WTC11 (cell line): ENCODE results near the gene UBA3.

ENCODE experiments used
- AR ChIP-seq: fragments of 250-450 bp; sonication (Bioruptor Pico); IDR thresholded peaks from 2 replicates; pipeline ENCODE4 v1.9.0; 2021; ENCODE audit warnings: mild to moderate bottlenecking
- CREB1 ChIP-seq: sonication (generic); formaldehyde crosslinking; IDR thresholded peaks from 2 replicates; pipeline ENCODE4 v1.8.0; 2023; ENCODE audit warnings: mild to moderate bottlenecking, missing genetic modification reagents
- CTCF ChIP-seq: fragments of 200-600 bp; IDR thresholded peaks from 2 replicates; pipeline ENCODE4 v1.8.0; 2022; ENCODE audit warnings: antibody characterized with exemption
- E2F1 ChIP-seq: sonication (generic); formaldehyde crosslinking; IDR thresholded peaks from 2 replicates; pipeline ENCODE4 v1.8.0; 2022; ENCODE audit warnings: mild to moderate bottlenecking, missing genetic modification reagents
- ETV6 ChIP-seq: sonication (generic); formaldehyde crosslinking; IDR thresholded peaks from 2 replicates; pipeline ENCODE4 v1.8.1; 2022; ENCODE audit warnings: mild to moderate bottlenecking, missing genetic modification reagents
- FOXK1 ChIP-seq: sonication (generic); formaldehyde crosslinking; IDR thresholded peaks from 2 replicates; pipeline ENCODE4 v1.8.0; 2022; ENCODE audit warnings: mild to moderate bottlenecking, moderate library complexity, missing genetic modification reagents
- JUN ChIP-seq: sonication (generic); formaldehyde crosslinking; IDR thresholded peaks from 2 replicates; pipeline ENCODE4 v1.8.0; 2023; ENCODE audit warnings: mild to moderate bottlenecking, missing genetic modification reagents
- KAT7 ChIP-seq: sonication (generic); formaldehyde crosslinking; IDR thresholded peaks from 2 replicates; pipeline ENCODE4 v1.8.1; 2023; ENCODE audit warnings: missing genetic modification reagents, mild to moderate bottlenecking, borderline replicate concordance
- MAX ChIP-seq: sonication (generic); formaldehyde crosslinking; IDR thresholded peaks from 2 replicates; pipeline ENCODE4 v1.8.0; 2022; ENCODE audit warnings: mild to moderate bottlenecking, missing genetic modification reagents
- MLX ChIP-seq: sonication (generic); formaldehyde crosslinking; IDR thresholded peaks from 2 replicates; pipeline ENCODE4 v1.8.1; 2023; ENCODE audit warnings: mild to moderate bottlenecking, missing genetic modification reagents, moderate library complexity
- TEAD4 ChIP-seq: sonication (generic); formaldehyde crosslinking; IDR thresholded peaks from 2 replicates; pipeline ENCODE4 v1.8.0; 2022; ENCODE audit warnings: mild to moderate bottlenecking, missing genetic modification reagents

GRCh38 chr3:69081583-69082262, 1.6 kb upstream of the UBA3 start:
- no peak for TF ChIP-seq TEAD4 (CRISPR knock-in tag)
- TF ChIP-seq CTCF: no peak
- TF ChIP-seq MAX: no peak
- no peak for TF ChIP-seq CREB1 (CRISPR knock-in tag)
- TF ChIP-seq FOXK1 (CRISPR knock-in tag): no peak
- no peak for TF ChIP-seq KAT7 (CRISPR knock-in tag)
- TF ChIP-seq JUN (CRISPR knock-in tag): no peak
- TF ChIP-seq ETV6 (CRISPR knock-in tag): no peak
- TF ChIP-seq E2F1: no peak
- no peak for TF ChIP-seq AR (CRISPR knock-in tag)
- no peak for TF ChIP-seq MLX (CRISPR knock-in tag)
